ENCODE measurements around the gene MBNL3.

Gene MBNL3

DNA sequence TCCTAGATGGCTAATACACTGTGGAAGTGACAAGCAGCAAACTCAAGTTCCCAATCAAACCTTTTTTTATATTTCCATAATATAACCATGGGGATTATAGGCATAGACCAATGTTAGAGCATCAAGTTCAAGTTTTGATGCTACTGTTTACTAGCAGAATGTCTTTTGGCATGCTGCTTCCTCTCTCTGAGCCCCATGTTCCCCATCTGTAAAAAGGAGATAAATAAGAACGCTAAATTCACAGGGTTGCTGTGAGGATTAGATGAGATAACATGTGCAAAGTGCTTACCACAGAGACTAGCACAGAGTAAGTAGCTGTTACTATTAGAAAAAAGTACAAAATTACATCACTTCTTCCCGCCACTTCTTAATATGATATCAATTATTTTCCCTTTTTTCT, 18.0 kb downstream of the MBNL3 start:
- Histone ChIP-seq H3K4me3 (ENCODE audit: low read depth, low read length) (no peak overlapping the region), H3K27me3 (no peaks in the 10 kb centered on the region), H3K9me3 (no peaks in the 10 kb centered on the region), H3K36me3 (no peaks in the 10 kb centered on the region), H3K4me1 (no peaks in the 10 kb centered on the region)
- no peak for DNase-seq
- TF ChIP-seq, protein P1, sequence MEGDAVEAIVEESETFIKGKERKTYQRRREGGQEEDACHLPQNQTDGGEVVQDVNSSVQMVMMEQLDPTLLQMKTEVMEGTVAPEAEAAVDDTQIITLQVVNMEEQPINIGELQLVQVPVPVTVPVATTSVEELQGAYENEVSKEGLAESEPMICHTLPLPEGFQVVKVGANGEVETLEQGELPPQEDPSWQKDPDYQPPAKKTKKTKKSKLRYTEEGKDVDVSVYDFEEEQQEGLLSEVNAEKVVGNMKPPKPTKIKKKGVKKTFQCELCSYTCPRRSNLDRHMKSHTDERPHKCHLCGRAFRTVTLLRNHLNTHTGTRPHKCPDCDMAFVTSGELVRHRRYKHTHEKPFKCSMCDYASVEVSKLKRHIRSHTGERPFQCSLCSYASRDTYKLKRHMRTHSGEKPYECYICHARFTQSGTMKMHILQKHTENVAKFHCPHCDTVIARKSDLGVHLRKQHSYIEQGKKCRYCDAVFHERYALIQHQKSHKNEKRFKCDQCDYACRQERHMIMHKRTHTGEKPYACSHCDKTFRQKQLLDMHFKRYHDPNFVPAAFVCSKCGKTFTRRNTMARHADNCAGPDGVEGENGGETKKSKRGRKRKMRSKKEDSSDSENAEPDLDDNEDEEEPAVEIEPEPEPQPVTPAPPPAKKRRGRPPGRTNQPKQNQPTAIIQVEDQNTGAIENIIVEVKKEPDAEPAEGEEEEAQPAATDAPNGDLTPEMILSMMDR (IDR thresholded peaks at IDR 0.05; ENCODE audit: low read depth, low read length), result no peak

DNA sequence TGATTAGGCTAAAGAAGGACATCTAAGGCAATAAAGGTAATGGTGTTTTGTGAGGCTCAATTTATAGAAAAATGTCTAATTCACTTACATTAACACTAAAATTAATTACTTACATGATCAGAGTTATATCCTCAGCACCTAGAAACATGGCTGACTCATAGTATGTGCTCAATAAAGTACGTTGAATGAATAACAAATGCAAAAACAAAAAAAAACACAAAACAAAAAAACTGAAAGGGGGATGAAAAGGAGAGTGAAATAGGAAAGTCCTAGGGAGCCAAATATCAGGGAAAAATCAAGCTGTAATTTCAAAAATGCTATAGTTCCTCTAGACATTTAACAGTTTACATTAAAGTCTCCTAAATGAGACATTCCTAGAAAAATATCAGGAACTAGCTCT, 18.7 kb downstream of the MBNL3 start:
- TF ChIP-seq, protein P1 (IDR thresholded peaks at IDR 0.05; ENCODE audit: low read depth, low read length), result no peak
- DNase-seq, result no peak
- Histone ChIP-seq H3K4me1 (no peaks in the 10 kb centered on the region), H3K9me3 (no peaks in the 10 kb centered on the region), H3K4me3 (ENCODE audit: low read depth, low read length) (no peak overlapping the region), H3K36me3 (no peaks in the 10 kb centered on the region), H3K27me3 (no peaks in the 10 kb centered on the region)

DNA sequence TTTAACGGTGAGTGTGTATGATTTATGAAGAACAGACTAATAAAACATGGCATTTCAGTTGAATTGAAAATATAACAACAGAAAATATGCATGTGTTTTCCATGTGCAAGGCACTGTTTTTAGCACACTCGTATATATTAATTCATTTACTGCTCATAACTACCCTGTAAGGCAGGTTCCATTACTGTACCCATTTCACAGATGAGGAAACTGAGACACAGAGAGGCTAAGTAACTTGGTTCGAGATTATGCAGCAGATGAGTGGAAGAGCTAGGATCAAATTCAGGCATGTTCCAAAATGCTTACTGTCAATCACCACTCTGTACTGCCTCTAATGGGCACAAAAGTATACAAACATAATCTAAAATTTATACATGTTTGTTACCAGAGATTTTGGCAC, 20.4 kb downstream of the MBNL3 start:
- Histone ChIP-seq H3K4me1 (no peaks in the 10 kb centered on the region), H3K27me3 (no peaks in the 10 kb centered on the region), H3K9me3 (no peaks in the 10 kb centered on the region), H3K36me3 (no peaks in the 10 kb centered on the region), H3K4me3 (ENCODE audit: low read depth, low read length) (no peak overlapping the region)
- TF ChIP-seq, protein P1 (IDR thresholded peaks at IDR 0.05; ENCODE audit: low read depth, low read length), result no peak
- no peak for DNase-seq

DNA sequence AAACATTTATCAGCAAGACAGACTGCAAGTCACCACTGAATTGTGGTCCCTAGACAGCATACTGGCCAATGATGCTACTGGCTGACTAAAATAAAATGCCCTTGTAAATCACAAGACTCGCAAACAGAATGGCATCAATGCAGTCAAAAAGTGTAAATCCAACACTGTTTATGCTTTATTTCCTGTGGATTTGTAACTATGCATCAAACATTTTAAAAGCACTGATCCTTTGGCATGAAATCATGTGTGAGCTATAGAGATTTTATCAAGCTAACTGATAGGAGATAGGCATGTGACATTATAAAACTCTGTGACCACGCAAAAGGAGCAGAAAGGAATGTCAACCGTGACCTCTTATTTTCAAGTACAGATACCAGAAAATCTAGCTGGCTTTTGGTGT, 20.8 kb downstream of the MBNL3 start:
- no peak for DNase-seq
- TF ChIP-seq, protein P1 (IDR thresholded peaks at IDR 0.05; ENCODE audit: low read depth, low read length), result no peak
- H3K4me1 ChIP-seq, result no peaks in the 10 kb centered on the region
- no peaks in the 10 kb centered on the region for H3K9me3 ChIP-seq
- no peaks in the 10 kb centered on the region for H3K36me3 ChIP-seq
- no peak overlapping the region for H3K4me3 ChIP-seq (ENCODE audit: low read depth, low read length)
- no peaks in the 10 kb centered on the region for H3K27me3 ChIP-seq

DNA sequence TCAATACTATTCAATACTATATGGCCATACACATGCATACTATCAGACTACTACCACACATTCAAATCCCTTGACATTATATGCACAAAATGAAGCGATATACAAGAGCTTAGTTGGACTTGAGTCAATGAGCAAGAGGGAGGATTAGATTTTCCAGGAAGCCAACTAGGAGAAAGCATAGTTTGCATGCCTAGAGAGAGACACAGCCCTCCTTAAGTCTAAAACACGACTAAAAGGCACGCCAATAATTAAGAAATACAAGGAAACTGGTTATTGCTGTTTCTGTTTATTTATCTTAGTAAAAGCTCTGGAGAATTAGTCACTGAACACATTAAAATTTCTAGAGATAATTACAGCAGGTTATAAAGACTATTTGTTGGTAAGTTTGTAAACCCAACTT, 21.8 kb downstream of the MBNL3 start:
- TF ChIP-seq, protein P1 (IDR thresholded peaks at IDR 0.05; ENCODE audit: low read depth, low read length), result no peak

DNA sequence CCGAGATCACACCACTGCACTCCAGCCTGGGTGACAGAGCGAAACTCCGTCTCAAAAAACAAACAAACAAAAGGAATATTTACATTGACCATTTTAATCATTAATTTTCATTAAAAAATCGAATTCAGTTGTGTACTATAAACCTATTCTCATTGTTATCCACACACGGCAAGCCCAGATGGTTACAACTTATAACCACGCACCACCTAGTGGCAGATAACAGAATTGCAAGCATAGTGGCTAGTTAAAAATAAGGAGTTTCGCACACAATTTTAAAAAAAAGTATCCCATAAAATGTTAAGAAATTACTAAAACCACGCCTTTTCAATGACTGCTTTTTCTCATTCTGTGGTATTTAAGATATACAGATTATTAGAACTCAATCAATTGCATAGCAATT, 25.4 kb downstream of the MBNL3 start:
- DNase-seq, result peak; percentile 18
- H3K9me3 ChIP-seq, result no peaks in the 10 kb centered on the region
- H3K27me3 ChIP-seq, result no peaks in the 10 kb centered on the region
- H3K36me3 ChIP-seq, result no peaks in the 10 kb centered on the region
- no peaks in the 10 kb centered on the region for H3K4me1 ChIP-seq
- TF ChIP-seq, protein P1 (IDR thresholded peaks at IDR 0.05; ENCODE audit: low read depth, low read length), result peak; percentile 63
- H3K4me3 ChIP-seq (ENCODE audit: low read depth, low read length), result no peak overlapping the region

More for the DNA sequence above, 21.8 kb downstream of the MBNL3 start:
- Histone ChIP-seq H3K27me3 (no peaks in the 10 kb centered on the region), H3K9me3 (no peaks in the 10 kb centered on the region), H3K4me3 (ENCODE audit: low read depth, low read length) (no peak overlapping the region), H3K4me1 (no peaks in the 10 kb centered on the region), H3K36me3 (no peaks in the 10 kb centered on the region)
- no peak for DNase-seq
